GM12878 (cell line): ENCODE measurements around the gene SMG5. TPM values are rescaled to one million over a fixed set of nuclear protein-coding genes. Genes with fewer than 3 reads are reported as not detected.
A peak's percentile ranks its signal among the peaks of the same experiment; 100 is the strongest.

Experiments used
- CBFB ChIP-seq: IDR thresholded peaks from 2 replicates; pipeline ENCODE4 v1.6.1; 2016; ENCODE audit warnings: antibody characterized with exemption, low read depth
- CREM ChIP-seq: IDR thresholded peaks from 2 replicates; pipeline ENCODE4 v1.6.1; 2014; ENCODE audit warnings: antibody characterized with exemption, low read depth
- E2F8 ChIP-seq: fragments of 450-650 bp; IDR thresholded peaks from 2 replicates; pipeline ENCODE4 v1.6.1; 2018; ENCODE audit warnings: mild to moderate bottlenecking, low read depth, moderate library complexity; ENCODE audit not compliant: partially characterized antibody
- EGR1 ChIP-seq, 2 experiments: IDR thresholded peaks; 1 replicate in 1 of 2; 2 replicates in 1 of 2; pipeline ENCODE4 v1.6.1; 2011 to 2012; ENCODE audit warnings: low read depth in 2 of 2, low read length in 2 of 2, borderline replicate concordance in 1 of 2, mild to moderate bottlenecking in 1 of 2, moderate library complexity in 1 of 2
- FOXM1 ChIP-seq: IDR thresholded peaks from 2 replicates; pipeline ENCODE4 v1.6.1; 2012; ENCODE audit warnings: low read depth, mild to moderate bottlenecking, inconsistent platforms, low read length, moderate library complexity
- HDAC6 ChIP-seq: fragments of 200-600 bp; sonication (generic); IDR thresholded peaks from one replicate; pipeline ENCODE4 v1.8.0; 2017; ENCODE audit warnings: antibody characterized with exemption; ENCODE audit not compliant: unreplicated experiment
- KLF5 ChIP-seq: fragments of 450-650 bp; IDR thresholded peaks from 2 replicates; pipeline ENCODE4 v1.6.1; 2014; ENCODE audit warnings: mild to moderate bottlenecking; ENCODE audit not compliant: partially characterized antibody
- MEF2A ChIP-seq: IDR thresholded peaks from 2 replicates; pipeline ENCODE4 v1.6.1; 2011; ENCODE audit warnings: low read depth, mild to moderate bottlenecking, low read length, moderate library complexity; ENCODE audit not compliant: insufficient read depth
- MTA3 ChIP-seq: IDR thresholded peaks from 2 replicates; pipeline ENCODE4 v1.6.1; 2012; ENCODE audit warnings: low read length, inconsistent platforms, borderline replicate concordance
- MYB ChIP-seq: fragments of 150-350 bp; IDR thresholded peaks from 2 replicates; pipeline ENCODE4 v1.6.1; 2014; ENCODE audit warnings: mild to moderate bottlenecking, low read depth, low read length, borderline replicate concordance
- NFXL1 ChIP-seq: fragments of 450-650 bp; IDR thresholded peaks from 2 replicates; pipeline ENCODE4 v1.6.1; 2017; ENCODE audit warnings: antibody characterized with exemption, mild to moderate bottlenecking, borderline replicate concordance
- NR2C1 ChIP-seq: fragments of 450-650 bp; IDR thresholded peaks from 2 replicates; pipeline ENCODE4 v1.6.1; 2017; ENCODE audit warnings: antibody characterized with exemption, mild to moderate bottlenecking, moderate library complexity
- NRF1 ChIP-seq: conservative IDR thresholded peaks from 2 replicates; pipeline ENCODE4 v1.6.1; 2011; ENCODE audit warnings: mild to moderate bottlenecking, low read depth, low read length, improper control_type of control experiment
- PML ChIP-seq: IDR thresholded peaks from 2 replicates; pipeline ENCODE4 v1.6.1; 2012; ENCODE audit warnings: low read length, inconsistent platforms
- POLR2AphosphoS2 ChIP-seq: IDR thresholded peaks from 2 replicates; pipeline ENCODE4 v1.6.1; 2011; ENCODE audit warnings: low read depth, mild to moderate bottlenecking, low read length, improper control_type of control experiment, moderate library complexity
- RB1 ChIP-seq: fragments of 450-650 bp; formaldehyde crosslinking; IDR thresholded peaks from 2 replicates; pipeline ENCODE4 v1.6.1; 2017; ENCODE audit warnings: mild to moderate bottlenecking, borderline replicate concordance
- SKIL ChIP-seq: fragments of 450-650 bp; IDR thresholded peaks from 2 replicates; pipeline ENCODE4 v1.6.1; 2017; ENCODE audit warnings: mild to moderate bottlenecking, low read depth, inconsistent platforms; ENCODE audit not compliant: poor library complexity, severe bottlenecking
- SPI1 ChIP-seq: IDR thresholded peaks from 2 replicates; pipeline ENCODE4 v1.6.1; 2011; ENCODE audit warnings: low read depth, mild to moderate bottlenecking, low read length, moderate library complexity, borderline replicate concordance; ENCODE audit not compliant: insufficient read depth
- TCF12 ChIP-seq: IDR thresholded peaks from 2 replicates; pipeline ENCODE4 v1.6.1; 2011; ENCODE audit warnings: low read depth, mild to moderate bottlenecking, low read length
- USF1 ChIP-seq: IDR thresholded peaks from 2 replicates; pipeline ENCODE4 v1.6.1; 2011; ENCODE audit warnings: borderline replicate concordance, low read depth, mild to moderate bottlenecking, moderate library complexity, mixed read lengths, low read length; ENCODE audit not compliant: insufficient read depth; ENCODE audit errors: extremely low read length
- ZNF384 ChIP-seq: IDR thresholded peaks from 2 replicates; pipeline ENCODE4 v1.6.1; 2012; ENCODE audit warnings: low read depth, mild to moderate bottlenecking, low read length, improper control_type of control experiment, borderline replicate concordance
- ZZZ3 ChIP-seq: IDR thresholded peaks from 2 replicates; pipeline ENCODE4 v1.6.1; 2011; ENCODE audit warnings: low read depth; ENCODE audit not compliant: control insufficient read depth, insufficient read length
- polyA plus RNA-seq, 11 experiments: library from polyadenylated mRNA; depleted of rRNA in 4 of 11; unstranded in 6 of 11; stranded (reverse) in 5 of 11; fragments of >200 nt; fragmentation: Nextera tagmentation in 4 of 11; fragmentation: Illumina TruSeq in 1 of 11; extraction: Ambion mirVana in 4 of 11; extraction: Trizol in 1 of 11; gene quantifications; 1 replicate in 1 of 11; 2 replicates in 10 of 11; pipeline versions ENCODE4 v1.2.1 to v1.2.3, GENCODE V29; 2011 to 2016; ENCODE audit warnings: inconsistent platforms in 2 of 11, missing spikeins in 2 of 11, low read depth in 1 of 11
- total RNA-seq, 4 experiments: library from RNA; depleted of rRNA in 3 of 4; stranded (reverse); fragments of >200 nt in 3 of 4; fragmentation: Illumina TruSeq in 1 of 4; extraction: Trizol in 1 of 4; gene quantifications; 2 replicates each; pipeline versions ENCODE4 v1.2.1 to v1.2.3, GENCODE V29; 2013 to 2021

SMG5 gene
- total and polyA plus RNA-seq, 10 of the 15 experiments (the other 5 are each of a cell fraction or from before 2014, with no cell fraction given) = 0.76 to 61.5 (median 48.8) TPM

GRCh38 chr1:156282479-156283222, at the start of gene SMG5 (continued):
- TF ChIP-seq KLF5 = peak; percentile 63
- peak; percentile 82 for TF ChIP-seq NR2C1
- TF ChIP-seq POLR2AphosphoS2 = peak; percentile 90; the same call in 1 of the 2 replicates
- peak; percentile 80; the same call in 1 of the 2 replicates for TF ChIP-seq RB1
- TF ChIP-seq MYB = 0 out of 2 replicates have a peak, but pooled peaks have one; percentile 43
- peak; percentile 13; the same call in 1 of the 2 replicates for TF ChIP-seq SPI1
- peak; percentile 52 for TF ChIP-seq SKIL
- TF ChIP-seq HDAC6 = peak; percentile 72
- peak; percentile 98 for TF ChIP-seq CBFB
- peak; percentile 97 for TF ChIP-seq PML
- no peak for TF ChIP-seq NFXL1
- no peak for TF ChIP-seq ZZZ3
- peak; percentile 69; the same call in 1 of the 2 replicates for TF ChIP-seq MEF2A
- TF ChIP-seq USF1 = no peak
- TF ChIP-seq E2F8 = peak; percentile 78
- TF ChIP-seq TCF12 = peak; percentile 74; the same call in 1 of the 2 replicates
- no peak for TF ChIP-seq FOXM1
- peak; percentile 57 for TF ChIP-seq ZNF384
- TF ChIP-seq NRF1 = no peak
- TF ChIP-seq MTA3 = no peak
- peak in 1 of 2 experiments; percentile 66; a peak in 1 of 3 replicates for TF ChIP-seq EGR1 (IDR thresholded peaks at IDR 0.05; ENCODE audit: borderline replicate concordance in 1 of 2, low read depth in 2 of 2, low read length in 2 of 2)
- peak; percentile 89 for TF ChIP-seq CREM
